Measurements from ENCODE around the gene KRTAP3-2.

GRCh38 chr17:40952154-40952553 is 47.6 kb downstream of the KRTAP3-2 start:
- TF ChIP-seq, protein P1, sequence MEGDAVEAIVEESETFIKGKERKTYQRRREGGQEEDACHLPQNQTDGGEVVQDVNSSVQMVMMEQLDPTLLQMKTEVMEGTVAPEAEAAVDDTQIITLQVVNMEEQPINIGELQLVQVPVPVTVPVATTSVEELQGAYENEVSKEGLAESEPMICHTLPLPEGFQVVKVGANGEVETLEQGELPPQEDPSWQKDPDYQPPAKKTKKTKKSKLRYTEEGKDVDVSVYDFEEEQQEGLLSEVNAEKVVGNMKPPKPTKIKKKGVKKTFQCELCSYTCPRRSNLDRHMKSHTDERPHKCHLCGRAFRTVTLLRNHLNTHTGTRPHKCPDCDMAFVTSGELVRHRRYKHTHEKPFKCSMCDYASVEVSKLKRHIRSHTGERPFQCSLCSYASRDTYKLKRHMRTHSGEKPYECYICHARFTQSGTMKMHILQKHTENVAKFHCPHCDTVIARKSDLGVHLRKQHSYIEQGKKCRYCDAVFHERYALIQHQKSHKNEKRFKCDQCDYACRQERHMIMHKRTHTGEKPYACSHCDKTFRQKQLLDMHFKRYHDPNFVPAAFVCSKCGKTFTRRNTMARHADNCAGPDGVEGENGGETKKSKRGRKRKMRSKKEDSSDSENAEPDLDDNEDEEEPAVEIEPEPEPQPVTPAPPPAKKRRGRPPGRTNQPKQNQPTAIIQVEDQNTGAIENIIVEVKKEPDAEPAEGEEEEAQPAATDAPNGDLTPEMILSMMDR (IDR thresholded peaks at IDR 0.05), result no peak
- TF ChIP-seq EP300 (IDR thresholded peaks at IDR 0.05), result no peak
